Measurements from ENCODE around the gene MYO1G. TPM values are rescaled to one million over a fixed set of nuclear protein-coding genes. Genes with fewer than 3 reads are reported as not detected.

Gene MYO1G
- total RNA-seq, 1 experiment from 2014 or later: 0.41 TPM

- TF ChIP-seq SIN3A (IDR thresholded peaks at IDR 0.05; ENCODE audit: borderline replicate concordance, insufficient read depth, low read depth, low read length) (no peak), POLR2AphosphoS5 (IDR thresholded peaks at IDR 0.05; ENCODE audit: low read depth, low read length) (no peak), TCF7L2 (IDR thresholded peaks at IDR 0.05; ENCODE audit: low read depth, low read length) (no peak), REST (IDR thresholded peaks at IDR 0.05; ENCODE audit: insufficient read depth in 1 of 2, low read depth in 2 of 2, low read length in 1 of 2) (no peak)
- TF ChIP-seq, protein P1, sequence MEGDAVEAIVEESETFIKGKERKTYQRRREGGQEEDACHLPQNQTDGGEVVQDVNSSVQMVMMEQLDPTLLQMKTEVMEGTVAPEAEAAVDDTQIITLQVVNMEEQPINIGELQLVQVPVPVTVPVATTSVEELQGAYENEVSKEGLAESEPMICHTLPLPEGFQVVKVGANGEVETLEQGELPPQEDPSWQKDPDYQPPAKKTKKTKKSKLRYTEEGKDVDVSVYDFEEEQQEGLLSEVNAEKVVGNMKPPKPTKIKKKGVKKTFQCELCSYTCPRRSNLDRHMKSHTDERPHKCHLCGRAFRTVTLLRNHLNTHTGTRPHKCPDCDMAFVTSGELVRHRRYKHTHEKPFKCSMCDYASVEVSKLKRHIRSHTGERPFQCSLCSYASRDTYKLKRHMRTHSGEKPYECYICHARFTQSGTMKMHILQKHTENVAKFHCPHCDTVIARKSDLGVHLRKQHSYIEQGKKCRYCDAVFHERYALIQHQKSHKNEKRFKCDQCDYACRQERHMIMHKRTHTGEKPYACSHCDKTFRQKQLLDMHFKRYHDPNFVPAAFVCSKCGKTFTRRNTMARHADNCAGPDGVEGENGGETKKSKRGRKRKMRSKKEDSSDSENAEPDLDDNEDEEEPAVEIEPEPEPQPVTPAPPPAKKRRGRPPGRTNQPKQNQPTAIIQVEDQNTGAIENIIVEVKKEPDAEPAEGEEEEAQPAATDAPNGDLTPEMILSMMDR (IDR thresholded peaks at IDR 0.05): no peak
- intact Hi-C loops (cut with micrococcal nuclease; ENCODE audit: unreplicated experiment) (no loop called here), in situ Hi-C loops (cut with HindIII; ENCODE audit: low pct_unique_long_range_greater_than_20kb, low sequenced_read_pairs) (no loop called here)
- no peak overlapping the region for H3K27ac ChIP-seq (ENCODE audit: low read length)
- POLR2A ChIA-PET: no interaction called here
- no TSS peak for BruUV-seq (replicated peaks)
- CTCF ChIA-PET: interaction anchor here (0.5 to 0.6 kb wide), 3 partner anchors 34 to 266 kb away, joined by 5 to 10 read pairs (median 7); no protein-coding TSS in a partner anchor
- peaks cover 3% of the 10 kb centered on the region; the same call in 1 of the 2 replicates for H3K4me1 ChIP-seq (ENCODE audit: control insufficient read depth, insufficient read depth, low read length)
- H3K27me3 ChIP-seq (ENCODE audit: control insufficient read depth, insufficient read depth, low read length): no peaks in the 10 kb centered on the region
- ATAC-seq: no peak
- no peaks in the 10 kb centered on the region for H3K36me3 ChIP-seq (ENCODE audit: control insufficient read depth, insufficient read depth, low read length)
- H3K9me3 ChIP-seq (ENCODE audit: control insufficient read depth, insufficient read depth, low read depth, low read length): no peaks in the 10 kb centered on the region
- no peak overlapping the region for H3K4me3 ChIP-seq (ENCODE audit: low read depth in 2 of 2, low read length in 2 of 2)
- no peak for DNase-seq (ENCODE audit: low read depth, low spot score)
These were observed 13.3 kb downstream of the MYO1G start for GRCh38 chr7:44965441-44965903.

DNA sequence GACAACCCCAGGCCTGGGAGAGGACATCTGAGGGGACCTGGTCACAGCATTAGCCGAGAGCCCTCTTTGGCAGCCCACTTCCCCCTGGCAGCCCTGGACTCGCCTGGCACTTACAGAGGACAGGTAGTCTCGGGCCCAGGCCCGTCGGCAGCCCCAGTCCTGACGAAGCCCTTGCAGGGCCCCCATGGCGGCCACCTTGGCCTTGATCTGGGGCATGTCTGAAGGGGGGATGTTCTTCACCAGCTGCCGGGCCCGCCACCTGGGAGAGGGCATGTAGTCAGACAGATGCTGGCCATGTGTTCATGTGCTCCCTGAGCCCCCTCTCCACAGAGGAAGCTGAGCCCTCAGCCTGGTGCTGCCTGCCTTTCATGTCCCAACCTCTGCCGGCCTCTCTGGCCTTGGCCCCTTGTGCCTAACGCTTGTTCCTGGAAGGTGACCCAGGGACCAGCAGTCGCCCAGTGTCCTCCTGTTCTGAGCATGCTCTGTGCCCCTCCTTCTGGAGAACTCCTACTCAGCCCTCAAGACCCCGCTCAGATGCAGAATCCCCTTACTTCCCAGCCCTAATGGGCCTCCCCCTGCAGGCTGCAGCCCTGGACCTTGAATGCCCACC lies 13.9 kb downstream of the MYO1G start:
- no peak overlapping the region for H3K27ac ChIP-seq (ENCODE audit: low read length)
- H3K9me3 ChIP-seq (ENCODE audit: control insufficient read depth, insufficient read depth, low read depth, low read length): no peaks in the 10 kb centered on the region
- ChIA-PET POLR2A (interaction anchor here (0.5 kb wide), 1 partner anchor 78 kb away, joined by 5 read pairs; no protein-coding TSS in a partner anchor), CTCF (interaction anchor here (0.5 to 1.3 kb wide), 2 partner anchors 108 to 266 kb away, joined by 6 to 10 read pairs; no protein-coding TSS in a partner anchor)
- in situ Hi-C loops (cut with HindIII; ENCODE audit: low pct_unique_long_range_greater_than_20kb, low sequenced_read_pairs) (no loop called here), intact Hi-C loops (cut with micrococcal nuclease; ENCODE audit: unreplicated experiment) (loop anchor here (5.0 kb wide), 1 partner anchor 108 kb away; no protein-coding TSS in a partner anchor)
- no TSS peak for BruUV-seq (replicated peaks)
- no peak for DNase-seq (ENCODE audit: low read depth, low spot score)
- H3K36me3 ChIP-seq (ENCODE audit: control insufficient read depth, insufficient read depth, low read length): no peaks in the 10 kb centered on the region
- H3K4me1 ChIP-seq (ENCODE audit: control insufficient read depth, insufficient read depth, low read length): peaks cover 3% of the 10 kb centered on the region; the same call in 1 of the 2 replicates
- no peak overlapping the region for H3K4me3 ChIP-seq (ENCODE audit: low read depth in 2 of 2, low read length in 2 of 2)
- no peak; the same call in 1 of the 2 replicates for ATAC-seq
- TF ChIP-seq REST (IDR thresholded peaks at IDR 0.05; ENCODE audit: insufficient read depth in 1 of 2, low read depth in 2 of 2, low read length in 1 of 2) (no peak), TCF7L2 (IDR thresholded peaks at IDR 0.05; ENCODE audit: low read depth, low read length) (no peak), POLR2AphosphoS5 (IDR thresholded peaks at IDR 0.05; ENCODE audit: low read depth, low read length) (no peak), SIN3A (IDR thresholded peaks at IDR 0.05; ENCODE audit: borderline replicate concordance, insufficient read depth, low read depth, low read length) (no peak)
- TF ChIP-seq, protein P1 (IDR thresholded peaks at IDR 0.05): peak; percentile 43
- no peaks in the 10 kb centered on the region for H3K27me3 ChIP-seq (ENCODE audit: control insufficient read depth, insufficient read depth, low read length)
